Bronchial epithelial cell (primary cell): ENCODE data around the gene SCAMP4. TPM values are rescaled to one million over a fixed set of nuclear protein-coding genes. Genes with fewer than 3 reads are reported as not detected.

Source experiments
- DNase-seq: peaks from one replicate; pipeline ENCODE4 v3.0.0-alpha.2; 2010; ENCODE audit warnings: low read depth
- FAIRE-seq: peaks from 2 replicates; lab custom pipeline; 2011; peaks lifted over from hg19 to GRCh38; lab: Jason Lieb, UNC
- H3K27me3 ChIP-seq: 2 replicates; pipeline ENCODE4 v1.5.1; 2011; ENCODE audit warnings: low read length; ENCODE audit not compliant: control insufficient read depth, insufficient read depth
- H3K36me3 ChIP-seq: 2 replicates; pipeline ENCODE4 v1.5.1; 2011; ENCODE audit warnings: low read length; ENCODE audit not compliant: control insufficient read depth, insufficient read depth
- H3K4me3 ChIP-seq: 2 replicates; pipeline ENCODE4 v1.5.1; 2011; ENCODE audit warnings: mild to moderate bottlenecking, low read depth, low read length, control low read depth
- CTCF ChIP-seq: IDR thresholded peaks from 2 replicates; pipeline ENCODE4 v1.5.1; 2011; ENCODE audit warnings: mild to moderate bottlenecking, moderate library complexity, low read length, control low read depth, inconsistent platforms; ENCODE audit not compliant: insufficient read depth, severe bottlenecking
- total RNA-seq: library from RNA; depleted of rRNA; stranded (reverse); fragments of >200 nt; gene quantifications from 2 replicates; pipeline ENCODE4 v1.2.1, GENCODE V29; 2014

SCAMP4 gene
- total RNA-seq, 1 donor from 2014 or later: 14.2 TPM

- peaks cover 6% of the 10 kb centered on the region for H3K36me3 ChIP-seq
- TF ChIP-seq CTCF: no peak
- no peak overlapping the region for H3K4me3 ChIP-seq
- H3K27me3 ChIP-seq: no peaks in the 10 kb centered on the region
- DNase-seq: no peak
- no peak for FAIRE-seq
These were observed 4.5 kb downstream of the SCAMP4 start for GRCh38 chr19:1909761-1910080.

GRCh38 chr19:1910177-1910576 lies 5.0 kb downstream of the SCAMP4 start:
- FAIRE-seq (no peak), DNase-seq (no peak)
- Histone ChIP-seq H3K36me3 (peaks cover 9% of the 10 kb centered on the region), H3K27me3 (no peaks in the 10 kb centered on the region), H3K4me3 (no peak overlapping the region)
- no peak for TF ChIP-seq CTCF

GRCh38 chr19:1911098-1911497 lies 5.9 kb downstream of the SCAMP4 start:
- Histone ChIP-seq H3K27me3 (no peaks in the 10 kb centered on the region), H3K4me3 (no peak overlapping the region), H3K36me3 (peaks cover 9% of the 10 kb centered on the region)
- FAIRE-seq (no peak), DNase-seq (no peak)
- TF ChIP-seq CTCF: no peak

DNA sequence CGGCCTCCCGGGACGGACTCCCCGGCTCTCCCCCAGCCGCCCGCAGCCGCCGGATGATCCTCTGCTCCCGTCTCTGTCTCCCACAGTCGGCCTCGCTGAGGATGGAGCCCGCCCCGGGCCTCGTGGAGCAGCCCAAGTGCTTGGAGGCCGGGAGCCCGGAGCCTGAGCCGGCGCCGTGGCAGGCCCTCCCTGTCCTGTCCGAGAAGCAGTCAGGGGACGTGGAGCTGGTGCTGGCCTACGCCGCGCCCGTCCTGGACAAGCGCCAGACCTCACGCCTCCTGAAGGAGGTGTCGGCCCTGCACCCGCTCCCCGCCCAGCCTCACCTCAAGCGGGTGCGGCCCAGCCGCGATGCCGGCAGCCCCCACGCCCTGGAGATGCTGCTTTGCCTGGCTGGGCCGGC lies 6.8 kb downstream of the SCAMP4 start:
- H3K36me3 ChIP-seq: peaks cover 9% of the 10 kb centered on the region

DNA sequence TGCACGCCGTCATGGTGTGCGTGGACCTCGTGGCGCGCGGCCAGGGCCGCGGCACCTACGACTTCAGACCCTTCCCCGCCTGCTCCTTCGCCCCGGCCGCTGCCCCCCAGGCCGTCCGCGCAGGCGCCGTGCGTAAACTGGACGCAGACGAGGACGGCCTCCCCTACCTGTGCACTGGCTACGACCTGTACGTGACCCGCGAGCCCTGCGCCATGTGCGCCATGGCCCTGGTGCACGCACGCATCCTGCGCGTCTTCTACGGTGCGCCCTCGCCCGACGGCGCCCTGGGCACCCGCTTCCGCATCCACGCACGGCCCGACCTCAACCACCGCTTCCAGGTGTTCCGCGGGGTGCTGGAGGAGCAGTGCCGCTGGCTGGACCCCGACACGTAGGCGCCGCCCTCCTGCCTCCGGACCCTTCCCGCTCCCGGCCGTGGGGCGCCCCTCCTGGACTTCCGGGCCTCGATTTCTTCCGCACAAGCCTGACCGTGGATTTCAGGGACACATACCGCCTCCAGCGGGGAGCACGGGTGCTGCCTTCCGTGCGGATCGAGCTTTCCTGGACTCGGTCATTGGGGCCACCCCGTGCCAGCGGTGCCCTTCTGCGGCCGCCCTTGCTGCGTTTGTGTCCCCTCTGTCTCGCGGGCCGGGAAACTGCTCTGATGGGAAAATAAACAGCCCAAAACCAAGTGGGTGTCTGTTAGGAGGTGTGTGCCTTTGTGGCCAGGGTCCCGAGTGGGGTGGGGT lies 7.7 kb downstream of the SCAMP4 start:
- no peak for TF ChIP-seq CTCF
- DNase-seq (no peak), FAIRE-seq (no peak)
- Histone ChIP-seq H3K4me3 (no peak overlapping the region), H3K36me3 (peaks cover 12% of the 10 kb centered on the region), H3K27me3 (no peaks in the 10 kb centered on the region)

More for the DNA sequence above, 6.8 kb downstream of the SCAMP4 start:
- Histone ChIP-seq H3K27me3 (no peaks in the 10 kb centered on the region), H3K4me3 (no peak overlapping the region)
- DNase-seq: no peak
- no peak for FAIRE-seq
- TF ChIP-seq CTCF: no peak
